Spleen (tissue), 7 donors: Measurements from ENCODE around the gene TMEM218.

ENCODE experiments used
- CTCF ChIP-seq, 11 experiments: fragments of 200-600 bp in 7 of 11; fragments of 450-650 bp in 4 of 11; sonication (generic) in 4 of 11; IDR thresholded peaks in 8 of 11; conservative IDR thresholded peaks in 3 of 11; 1 replicate in 7 of 11; 2 replicates in 4 of 11; pipeline versions ENCODE4 v1.4.0 to v1.8.0; 2016 to 2021; ENCODE audit warnings: antibody characterized with exemption in 11 of 11, inconsistent platforms in 4 of 11, mild to moderate bottlenecking in 1 of 11
- POLR2AphosphoS5 ChIP-seq, 3 donors: sonication (generic); formaldehyde crosslinking; IDR thresholded peaks; one replicate each; pipeline ENCODE4 v1.5.1; 2017; ENCODE audit warnings: antibody characterized with exemption in 3 of 3
- donor health status: DM: no; HTN: no; CAD: no; lungs with moderate emphysema.
- donor health status: DM: no; HTN: no; CAD: no.
- donor health status: DM: no; HTN: no; CAD: no.

GRCh38 chr11:125129316-125129993 is 18.0 kb upstream of the TMEM218 start:
- TF ChIP-seq POLR2AphosphoS5 (IDR thresholded peaks at IDR 0.05) (no peak), CTCF (IDR thresholded peaks at IDR 0.05 in 8 of 11, conservative IDR thresholded peaks at IDR 0.05 in 3 of 11) (no peak)
